ENCODE data around the gene SMTNL1. TPM values are rescaled to one million over a fixed set of nuclear protein-coding genes. Genes with fewer than 3 reads are reported as not detected.
A peak's percentile ranks its signal among the peaks of the same experiment; 100 is the strongest.

The SMTNL1 gene
- total RNA-seq, 1 experiment from 2014 or later = 0.26 TPM

GRCh38 chr11:57530596-57531507, 6.5 kb upstream of the SMTNL1 start, which contains the start of gene TIMM10:
Gene TIMM10, minus strand, starts transcription at chr11:57530754. Its CDS starts 565 bp downstream, at chr11:57530189.
- Mint-ChIP-seq H3K4me1 (peaks cover 18% of the 10 kb centered on the region), H3K36me3 (peaks cover 8% of the 10 kb centered on the region), H3K27ac (peak within 1 kb of the TSS; percentile 98), H3K27me3 (ENCODE audit: low read depth) (peaks cover 9% of the 10 kb centered on the region), H3K4me3 (peak within 1 kb of the TSS; percentile 96), H3K9me3 (no peaks in the 10 kb centered on the region)
- peak; percentile 98 for ATAC-seq
- POLR2A ChIA-PET = interaction anchor here (0.6 to 1.8 kb wide), 5 partner anchors 37 to 290 kb away, joined by 3 to 6 read pairs (median 4); no protein-coding TSS in a partner anchor
- peak; percentile 94 for DNase-seq (ENCODE audit: low spot score)
- CTCF ChIA-PET = interaction anchor here (1.0 to 6.8 kb wide), 9 partner anchors 13 to 191 kb away, joined by 3 to 260 read pairs (median 4); partner anchors contain the start of gene SLC43A1
- TF ChIP-seq ZNF138 (CRISPR knock-in tag; conservative IDR thresholded peaks at IDR 0.05) (no peak), ARID4B (CRISPR knock-in tag; IDR thresholded peaks at IDR 0.05; ENCODE audit: borderline replicate concordance) (peak; percentile 65; the same call in 1 of the 2 replicates), GABPB1 (CRISPR knock-in tag; IDR thresholded peaks at IDR 0.05) (peak; percentile 76), ZNF232 (CRISPR knock-in tag; IDR thresholded peaks at IDR 0.05) (peak; percentile 54; the same call in 1 of the 2 replicates), MYBL2 (CRISPR knock-in tag; IDR thresholded peaks at IDR 0.05) (peak; percentile 94), ZMAT4 (CRISPR knock-in tag; IDR thresholded peaks at IDR 0.05) (no peak), FOXJ3 (CRISPR knock-in tag; IDR thresholded peaks at IDR 0.05; ENCODE audit: borderline replicate concordance) (no peak), TCF7 (CRISPR knock-in tag; IDR thresholded peaks at IDR 0.05; ENCODE audit: low read depth) (no peak), SOX15 (CRISPR knock-in tag; IDR thresholded peaks at IDR 0.05) (no peak), SMAD3 (CRISPR knock-in tag; IDR thresholded peaks at IDR 0.05; ENCODE audit: borderline replicate concordance) (no peak), USF2 (CRISPR knock-in tag; IDR thresholded peaks at IDR 0.05) (peak; percentile 78), TEAD1 (CRISPR knock-in tag; IDR thresholded peaks at IDR 0.05) (no peak; the same call in 1 of the 2 replicates), E2F5 (CRISPR knock-in tag; IDR thresholded peaks at IDR 0.05) (no peak), NFYB (CRISPR knock-in tag; conservative IDR thresholded peaks at IDR 0.05; ENCODE audit: low read depth) (no peak), TP53 (CRISPR knock-in tag; IDR thresholded peaks at IDR 0.05) (no peak), MXD4 (CRISPR knock-in tag; IDR thresholded peaks at IDR 0.05; ENCODE audit: borderline replicate concordance) (no peak), ZNF219 (CRISPR knock-in tag; IDR thresholded peaks at IDR 0.05; ENCODE audit: borderline replicate concordance) (no peak), ZNF416 (CRISPR knock-in tag; IDR thresholded peaks at IDR 0.05) (no peak), ZNF512 (CRISPR knock-in tag; IDR thresholded peaks at IDR 0.05; ENCODE audit: borderline replicate concordance) (no peak), ATF3 (CRISPR knock-in tag; conservative IDR thresholded peaks at IDR 0.05) (no peak), FOXP4 (CRISPR knock-in tag; IDR thresholded peaks at IDR 0.05) (no peak), ETV6 (CRISPR knock-in tag; IDR thresholded peaks at IDR 0.05) (peak; percentile 45; the same call in 1 of the 2 replicates), JUN (CRISPR knock-in tag; IDR thresholded peaks at IDR 0.05) (no peak), SP1 (CRISPR knock-in tag; conservative IDR thresholded peaks at IDR 0.05) (peak; percentile 59), E2F4 (CRISPR knock-in tag; IDR thresholded peaks at IDR 0.05; ENCODE audit: borderline replicate concordance, low read depth) (no peak)

All from WTC11 (cell line).